HCT116 (cell line): ENCODE results near the gene CHCHD3. TPM values are rescaled to one million over a fixed set of nuclear protein-coding genes. Genes with fewer than 3 reads are reported as not detected.
A peak's percentile ranks its signal among the peaks of the same experiment; 100 is the strongest.

Source experiments
- ATAC-seq: fragments of 200-7000 bp; cut with Tn5 transposase; 2 replicates; pipeline ENCODE4 v1.9.1; 2020; ENCODE audit warnings: mild to moderate bottlenecking, moderate library complexity
- BruUV-seq: library from RNA; stranded (reverse); fragments of 400-500 nt; replicated peaks from 2 replicates; lab custom pipeline; 2021; lab: Mats Ljungman, UMichigan
- CTCF ChIA-PET: fragments of 300-600 bp; sonication (Branson Sonifier 250); formaldehyde crosslinking; loops from one replicate; lab custom pipeline; 2021; ENCODE audit warnings: antibody characterized with exemption; lab: Charles Lee
- POLR2A ChIA-PET: fragments of 300-600, 350-600 bp; sonication (Branson Sonifier 250); formaldehyde crosslinking; loops from one replicate; lab custom pipeline; 2021; ENCODE audit warnings: antibody characterized with exemption; lab: Charles Lee
- RAD21 ChIA-PET, 2 experiments: fragments of 300-600 bp; sonication (Branson Sonifier 250); formaldehyde crosslinking; loops; one replicate each; lab custom pipeline; 2023; ENCODE audit warnings: low total read pairs in 2 of 2; ENCODE audit not compliant: uncharacterized antibody in 2 of 2, unreplicated experiment in 2 of 2, low non-redundant PET in 1 of 2; lab: Charles Lee
- DNase-seq: peaks from one replicate; pipeline ENCODE4 v3.0.0-alpha.2; 2010; ENCODE audit warnings: low read depth, low spot score
- H2AFZ ChIP-seq: fragments of 200-600 bp; shearing (Covaris generic), sonication (generic); 2 replicates; pipeline ENCODE4 v1.6.1; 2017; ENCODE audit warnings: low read depth, mixed run types, mixed read lengths, antibody characterized with exemption, low read length; ENCODE audit not compliant: poor library complexity, severe bottlenecking
- H3K27ac ChIP-seq: 2 replicates; pipeline ENCODE4 v1.5.1; 2012; ENCODE audit warnings: low read depth, low read length
- H3K27me3 ChIP-seq: fragments of 200-600 bp; sonication (generic); 2 replicates; pipeline ENCODE4 v1.6.1; 2016; ENCODE audit warnings: mixed run types, low read length, mixed read lengths; ENCODE audit not compliant: insufficient read depth
- H3K36me3 ChIP-seq, 2 experiments: fragments of 200-500 bp in 1 of 2; fragments of 200-600 bp in 1 of 2; sonication (Bioruptor generic) in 1 of 2; sonication (generic) in 1 of 2; 2 replicates each; pipeline versions ENCODE4 v1.5.1 to v1.6.1; 2014 to 2016; ENCODE audit warnings: low read length in 2 of 2, inconsistent platforms in 1 of 2, mixed read lengths in 1 of 2, mixed run types in 1 of 2; ENCODE audit not compliant: insufficient read depth in 2 of 2, control insufficient read depth in 1 of 2
- H3K4me1 ChIP-seq, 2 experiments: fragments of 200-600 bp in 1 of 2; sonication (generic) in 1 of 2; 2 replicates each; pipeline versions ENCODE4 v1.5.1 to v1.6.1; 2012 to 2017; ENCODE audit warnings: low read length in 2 of 2, inconsistent platforms in 1 of 2, mild to moderate bottlenecking in 1 of 2, mixed read lengths in 1 of 2, mixed run types in 1 of 2, moderate library complexity in 1 of 2; ENCODE audit not compliant: insufficient read depth in 2 of 2, control insufficient read depth in 1 of 2
- H3K4me2 ChIP-seq: fragments of 200-600 bp; sonication (generic); 2 replicates; pipeline ENCODE4 v1.6.1; 2017; ENCODE audit warnings: mixed run types, low read length, mixed read lengths
- H3K4me3 ChIP-seq, 2 experiments: fragments of 200-600 bp in 1 of 2; sonication (generic) in 1 of 2; replicated peaks in 1 of 2; 2 replicates each; pipeline ENCODE4 v1.5.1; 2011 to 2016; ENCODE audit warnings: low read length in 2 of 2, control low read depth in 1 of 2, low read depth in 1 of 2, mild to moderate bottlenecking in 1 of 2, mixed read lengths in 1 of 2, mixed run types in 1 of 2
- H3K79me2 ChIP-seq: fragments of 200-600 bp; sonication (generic); 2 replicates; pipeline ENCODE4 v1.6.1; 2017; ENCODE audit warnings: mild to moderate bottlenecking, mixed run types, low read length, moderate library complexity, mixed read lengths; ENCODE audit not compliant: insufficient read depth
- H3K9ac ChIP-seq: fragments of 200-600 bp; sonication (generic); 2 replicates; pipeline ENCODE4 v1.6.1; 2016; ENCODE audit warnings: low read length, mixed read lengths
- H3K9me2 ChIP-seq: fragments of 200-600 bp; sonication (generic), shearing (Covaris generic); 2 replicates; pipeline ENCODE4 v1.6.1; 2017; ENCODE audit warnings: mixed run types, mild to moderate bottlenecking, moderate library complexity; ENCODE audit not compliant: insufficient read depth
- H3K9me3 ChIP-seq, 2 experiments: fragments of 200-500 bp in 1 of 2; fragments of 200-600 bp in 1 of 2; sonication (Bioruptor generic) in 1 of 2; sonication (generic) in 1 of 2; 2 replicates each; pipeline ENCODE4 v1.6.1; 2014 to 2017; ENCODE audit warnings: low read length in 2 of 2, mixed read lengths in 2 of 2, inconsistent platforms in 1 of 2, low read depth in 1 of 2, mild to moderate bottlenecking in 1 of 2, mixed run types in 1 of 2, moderate library complexity in 1 of 2; ENCODE audit not compliant: control insufficient read depth in 1 of 2, insufficient read depth in 1 of 2
- H4K20me1 ChIP-seq: fragments of 200-600 bp; sonication (generic), shearing (Covaris generic); 2 replicates; pipeline ENCODE4 v1.6.1; 2017; ENCODE audit warnings: mixed run types, mild to moderate bottlenecking, moderate library complexity; ENCODE audit not compliant: insufficient read depth
- CEBPB ChIP-seq: IDR thresholded peaks from 2 replicates; pipeline ENCODE4 v1.6.1; 2012; ENCODE audit warnings: low read depth
- EZH2 ChIP-seq: fragments of 200-600 bp; sonication (generic); IDR thresholded peaks from 2 replicates; pipeline ENCODE4 v1.6.1; 2017; ENCODE audit warnings: antibody characterized with exemption, mixed run types
- FOSL1 ChIP-seq: IDR thresholded peaks from 2 replicates; pipeline ENCODE4 v1.6.1; 2012; ENCODE audit warnings: low read depth
- TCF7L2 ChIP-seq: IDR thresholded peaks from 2 replicates; pipeline ENCODE4 v1.7.0; 2011; ENCODE audit warnings: borderline replicate concordance, inconsistent platforms; ENCODE audit not compliant: insufficient read depth, insufficient read length; ENCODE audit errors: extremely low read depth
- intact Hi-C: fragments of 100-400 bp; cut with micrococcal nuclease; formaldehyde crosslinking; loops from 2 replicates; pipeline ENCODE4 v1.10.0; 2022
- total RNA-seq: library from RNA; stranded (reverse); gene quantifications from one replicate; pipeline ENCODE4 v1.2.1, GENCODE V29; 2021; ENCODE audit not compliant: unreplicated experiment
- TF ChIP-seq, protein P1 (sequence below): IDR thresholded peaks from 2 replicates; pipeline ENCODE4 v1.6.1; 2012; ENCODE audit warnings: low read depth

CHCHD3 gene
- total RNA-seq, 1 experiment from 2014 or later: 73.5 TPM

DNA sequence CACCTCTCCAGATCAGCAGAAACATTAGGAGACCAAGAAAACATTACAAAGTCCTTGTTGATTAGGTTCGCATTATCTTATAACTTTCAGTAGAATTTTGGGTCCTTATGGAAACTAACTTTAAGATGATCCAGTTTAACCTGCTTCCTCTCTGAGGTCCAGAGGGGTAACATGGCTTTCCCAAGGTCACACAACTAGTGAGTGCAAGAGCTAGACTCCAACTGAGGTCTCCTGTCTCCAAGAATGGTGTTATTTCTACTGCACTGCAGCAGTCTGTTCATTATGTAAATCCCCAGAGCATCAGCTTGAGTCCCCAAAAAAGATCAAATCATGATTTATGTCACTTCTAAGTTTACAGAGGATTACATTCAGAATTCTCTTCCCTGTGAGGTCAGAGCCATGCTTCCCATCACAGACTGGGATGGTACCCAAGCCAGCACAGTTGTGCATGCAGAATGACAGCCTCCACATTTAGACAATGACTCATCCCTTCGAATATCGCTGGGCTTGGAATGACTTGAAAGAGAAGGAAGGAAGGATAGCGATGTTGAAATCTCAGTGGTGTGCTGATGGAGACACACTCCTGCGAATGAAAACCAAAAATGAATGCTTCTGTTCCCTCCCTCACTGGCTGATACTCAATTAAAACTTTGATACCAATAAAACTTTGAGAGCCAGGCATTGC lies 342.5 kb downstream of the CHCHD3 start:
- ChIA-PET POLR2A (no interaction called here), CTCF (no interaction called here)
- Histone ChIP-seq H3K79me2 (no peaks in the 10 kb centered on the region), H3K9ac (no peak overlapping the region), H3K36me3 (no peaks in the 10 kb centered on the region), H4K20me1 (no peaks in the 10 kb centered on the region), H3K4me1 (peaks cover 0 to 7% of the 10 kb centered on the region in 2 experiments; a peak in 2 of 4 replicates), H3K27me3 (peaks cover 15% of the 10 kb centered on the region; the same call in 1 of the 2 replicates), H3K27ac (no peak overlapping the region), H2AFZ (no peak overlapping the region), H3K9me3 (peaks cover 0 to 5% of the 10 kb centered on the region in 2 experiments; a peak in 1 of 4 replicates), H3K9me2 (no peaks in the 10 kb centered on the region), H3K4me2 (no peak overlapping the region)
- intact Hi-C loops: no loop called here
- DNase-seq (no peak), ATAC-seq (no peak)
- BruUV-seq: no TSS peak
- TF ChIP-seq, protein P1, sequence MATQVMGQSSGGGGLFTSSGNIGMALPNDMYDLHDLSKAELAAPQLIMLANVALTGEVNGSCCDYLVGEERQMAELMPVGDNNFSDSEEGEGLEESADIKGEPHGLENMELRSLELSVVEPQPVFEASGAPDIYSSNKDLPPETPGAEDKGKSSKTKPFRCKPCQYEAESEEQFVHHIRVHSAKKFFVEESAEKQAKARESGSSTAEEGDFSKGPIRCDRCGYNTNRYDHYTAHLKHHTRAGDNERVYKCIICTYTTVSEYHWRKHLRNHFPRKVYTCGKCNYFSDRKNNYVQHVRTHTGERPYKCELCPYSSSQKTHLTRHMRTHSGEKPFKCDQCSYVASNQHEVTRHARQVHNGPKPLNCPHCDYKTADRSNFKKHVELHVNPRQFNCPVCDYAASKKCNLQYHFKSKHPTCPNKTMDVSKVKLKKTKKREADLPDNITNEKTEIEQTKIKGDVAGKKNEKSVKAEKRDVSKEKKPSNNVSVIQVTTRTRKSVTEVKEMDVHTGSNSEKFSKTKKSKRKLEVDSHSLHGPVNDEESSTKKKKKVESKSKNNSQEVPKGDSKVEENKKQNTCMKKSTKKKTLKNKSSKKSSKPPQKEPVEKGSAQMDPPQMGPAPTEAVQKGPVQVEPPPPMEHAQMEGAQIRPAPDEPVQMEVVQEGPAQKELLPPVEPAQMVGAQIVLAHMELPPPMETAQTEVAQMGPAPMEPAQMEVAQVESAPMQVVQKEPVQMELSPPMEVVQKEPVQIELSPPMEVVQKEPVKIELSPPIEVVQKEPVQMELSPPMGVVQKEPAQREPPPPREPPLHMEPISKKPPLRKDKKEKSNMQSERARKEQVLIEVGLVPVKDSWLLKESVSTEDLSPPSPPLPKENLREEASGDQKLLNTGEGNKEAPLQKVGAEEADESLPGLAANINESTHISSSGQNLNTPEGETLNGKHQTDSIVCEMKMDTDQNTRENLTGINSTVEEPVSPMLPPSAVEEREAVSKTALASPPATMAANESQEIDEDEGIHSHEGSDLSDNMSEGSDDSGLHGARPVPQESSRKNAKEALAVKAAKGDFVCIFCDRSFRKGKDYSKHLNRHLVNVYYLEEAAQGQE: no peak
- TF ChIP-seq CEBPB: 0 out of 2 replicates have a peak, but pooled peaks have one; percentile 40
- TF ChIP-seq TCF7L2: peak; percentile 43
- TF ChIP-seq, all 23 proteins: peak for 2
- no peak overlapping the region for H3K4me3 ChIP-seq
- RAD21 ChIA-PET: no interaction called here

DNA sequence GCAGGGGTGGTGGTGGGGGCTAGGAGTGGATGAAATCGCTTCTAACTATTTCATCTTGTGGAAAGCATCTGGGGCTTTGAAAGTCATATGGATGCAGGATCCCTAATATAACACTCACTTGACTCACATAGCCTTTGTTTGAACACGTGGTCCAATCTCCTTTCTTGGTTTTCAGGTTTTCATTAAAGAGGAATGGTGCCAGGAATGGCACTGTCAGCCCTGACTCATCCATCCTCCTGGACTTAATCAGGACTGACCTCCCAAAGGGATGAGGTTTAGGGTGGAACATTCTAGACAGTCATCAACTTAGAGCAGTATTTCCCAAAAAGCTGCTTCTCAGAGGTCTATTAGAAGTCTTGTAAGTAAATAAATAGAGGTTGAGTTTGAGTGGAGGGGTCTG lies 343.6 kb downstream of the CHCHD3 start:
- H3K4me2 ChIP-seq: peak overlapping the region; percentile 18; the same call in 1 of the 2 replicates
- TF ChIP-seq FOSL1: peak; percentile 36; the same call in 1 of the 2 replicates
- TF ChIP-seq EZH2: no peak

More for the DNA sequence above, 343.6 kb downstream of the CHCHD3 start:
- DNase-seq (peak; percentile 6), ATAC-seq (no peak)
- Histone ChIP-seq H3K79me2 (no peaks in the 10 kb centered on the region), H3K9me3 (no peaks in the 10 kb centered on the region), H4K20me1 (no peaks in the 10 kb centered on the region), H2AFZ (no peak overlapping the region), H3K27ac (no peak overlapping the region), H3K9me2 (no peaks in the 10 kb centered on the region), H3K4me1 (peaks cover 0 to 7% of the 10 kb centered on the region in 2 experiments; a peak in 2 of 4 replicates), H3K4me3 (no peak overlapping the region), H3K9ac (no peak overlapping the region), H3K36me3 (no peaks in the 10 kb centered on the region), H3K27me3 (peaks cover 15% of the 10 kb centered on the region; the same call in 1 of the 2 replicates)
- ChIA-PET RAD21 (no interaction called here), POLR2A (no interaction called here), CTCF (no interaction called here)
- intact Hi-C loops: no loop called here
- no TSS peak for BruUV-seq
